H1 (cell line): Measurements from ENCODE around the gene RDH11. TPM values are rescaled to one million over a fixed set of nuclear protein-coding genes. Genes with fewer than 3 reads are reported as not detected.

Source experiments
- CTCF ChIA-PET: fragments of 300-600 bp; sonication (Branson Sonifier 250); formaldehyde crosslinking; loops from one replicate; lab custom pipeline; 2021; ENCODE audit not compliant: partially characterized antibody; lab: Charles Lee
- POLR2A ChIA-PET: fragments of 300-600 bp; sonication (Branson Sonifier 250); formaldehyde crosslinking; loops from one replicate; lab custom pipeline; 2021; ENCODE audit warnings: inconsistent platforms; ENCODE audit not compliant: partially characterized antibody; lab: Charles Lee
- DNase-seq, 2 experiments: peaks; one replicate each; pipeline versions ENCODE4 v3.0.0 to v3.0.0-alpha.2; 2010 to 2022; ENCODE audit warnings: low spot score in 2 of 2, low read depth in 1 of 2, mixed read lengths in 1 of 2
- FAIRE-seq: peaks from 2 replicates; lab custom pipeline; 2011; peaks lifted over from hg19 to GRCh38; lab: Jason Lieb, UNC
- H2AFZ ChIP-seq: 2 replicates; pipeline ENCODE4 v1.8.1; 2012; ENCODE audit warnings: low read length, inconsistent platforms
- H2AK5ac ChIP-seq: 2 replicates; pipeline ENCODE4 v1.6.1; 2013; ENCODE audit warnings: low read depth, low read length
- H2BK120ac ChIP-seq: replicated peaks from 2 replicates; pipeline ENCODE3; 2013; ENCODE audit warnings: low read depth, low read length, inconsistent platforms
- H2BK12ac ChIP-seq: 2 replicates; pipeline ENCODE4 v1.6.1; 2013; ENCODE audit warnings: low read depth, low read length
- H2BK15ac ChIP-seq: 2 replicates; pipeline ENCODE4 v1.6.1; 2013; ENCODE audit warnings: low read length
- H2BK20ac ChIP-seq: 2 replicates; pipeline ENCODE4 v1.6.1; 2013; ENCODE audit warnings: low read length
- H2BK5ac ChIP-seq: 2 replicates; pipeline ENCODE4 v1.6.1; 2013; ENCODE audit warnings: low read depth, low read length
- H3K14ac ChIP-seq: 2 replicates; pipeline ENCODE4 v1.6.1; 2013; ENCODE audit warnings: inconsistent platforms; ENCODE audit not compliant: insufficient read length
- H3K18ac ChIP-seq: 2 replicates; pipeline ENCODE4 v1.6.1; 2013; ENCODE audit warnings: low read length; ENCODE audit errors: extremely low read depth
- H3K23ac ChIP-seq: 2 replicates; pipeline ENCODE4 v1.6.1; 2013; ENCODE audit warnings: inconsistent platforms; ENCODE audit not compliant: insufficient read length
- H3K23me2 ChIP-seq: 2 replicates; pipeline ENCODE4 v1.6.1; 2013; ENCODE audit warnings: low read depth, low read length
- H3K27ac ChIP-seq: 2 replicates; pipeline ENCODE4 v1.6.1; 2011; ENCODE audit warnings: low read depth, low read length, inconsistent platforms
- H3K27me3 ChIP-seq, 4 experiments: replicated peaks in 1 of 4; 1 replicate in 1 of 4; 2 replicates in 3 of 4; pipeline versions ENCODE4 v1.6.1 to v1.8.1; 2011 to 2013; ENCODE audit warnings: low read length in 3 of 4, mild to moderate bottlenecking in 3 of 4, inconsistent platforms in 2 of 4, mixed read lengths in 2 of 4, moderate library complexity in 1 of 4; ENCODE audit not compliant: control insufficient read depth in 3 of 4, insufficient read depth in 3 of 4; ENCODE audit errors: extremely low read depth in 1 of 4
- H3K36me3 ChIP-seq, 4 experiments: 2 replicates each; pipeline versions ENCODE4 v1.6.1 to v1.8.1; 2011 to 2013; ENCODE audit warnings: mild to moderate bottlenecking in 4 of 4, low read length in 3 of 4, moderate library complexity in 2 of 4, control low read depth in 1 of 4, inconsistent platforms in 1 of 4; ENCODE audit not compliant: insufficient read depth in 4 of 4, control insufficient read depth in 2 of 4
- H3K4ac ChIP-seq: replicated peaks from 2 replicates; pipeline ENCODE3; 2013; ENCODE audit warnings: low read length, low read depth, mixed read lengths, inconsistent platforms; ENCODE audit not compliant: insufficient read length
- H3K4me1 ChIP-seq, 4 experiments: replicated peaks in 1 of 4; 1 replicate in 1 of 4; 2 replicates in 3 of 4; pipeline versions ENCODE4 v1.6.1 to v1.8.1; 2011 to 2013; ENCODE audit warnings: low read length in 3 of 4, inconsistent platforms in 2 of 4, mixed read lengths in 1 of 4; ENCODE audit not compliant: insufficient read depth in 4 of 4, control insufficient read depth in 3 of 4
- H3K4me2 ChIP-seq, 2 experiments: 2 replicates each; pipeline versions ENCODE4 v1.6.1 to v1.8.1; 2011 to 2013; ENCODE audit warnings: low read depth in 2 of 2, low read length in 2 of 2, control low read depth in 1 of 2, inconsistent platforms in 1 of 2, mild to moderate bottlenecking in 1 of 2; ENCODE audit not compliant: insufficient read depth in 1 of 2
- H3K4me3 ChIP-seq, 4 experiments: fragments of 200-600, 300-600 bp in 1 of 4; sonication (generic), shearing (Covaris generic), sonication (Bioruptor Twin) in 1 of 4; 2 replicates each; pipeline versions ENCODE4 v1.5.1 to v1.8.1; 2011 to 2016; ENCODE audit warnings: low read length in 4 of 4, low read depth in 3 of 4, control low read depth in 2 of 4, inconsistent platforms in 2 of 4, mild to moderate bottlenecking in 2 of 4, mixed read lengths in 1 of 4, moderate library complexity in 1 of 4; ENCODE audit not compliant: insufficient read depth in 2 of 4; ENCODE audit errors: extremely low read depth in 1 of 4
- H3K56ac ChIP-seq: replicated peaks from 2 replicates; pipeline ENCODE3; 2013; ENCODE audit warnings: low read depth, mild to moderate bottlenecking, mixed read lengths, low read length, inconsistent platforms; ENCODE audit not compliant: insufficient read length
- H3K79me1 ChIP-seq: 2 replicates; pipeline ENCODE4 v1.6.1; 2013; ENCODE audit warnings: low read depth, low read length, control low read depth
- H3K79me2 ChIP-seq, 2 experiments: 2 replicates each; pipeline versions ENCODE4 v1.6.1 to v1.8.1; 2012 to 2013; ENCODE audit warnings: low read length in 2 of 2, mild to moderate bottlenecking in 2 of 2, inconsistent platforms in 1 of 2; ENCODE audit not compliant: insufficient read depth in 2 of 2, control insufficient read depth in 1 of 2
- H3K9ac ChIP-seq, 4 experiments: replicated peaks in 1 of 4; 1 replicate in 1 of 4; 2 replicates in 3 of 4; pipeline versions ENCODE4 v1.6.1 to v1.8.1; 2011 to 2013; ENCODE audit warnings: low read depth in 3 of 4, low read length in 3 of 4, control low read depth in 2 of 4, mild to moderate bottlenecking in 2 of 4, moderate library complexity in 2 of 4, inconsistent platforms in 1 of 4; ENCODE audit errors: extremely low read depth in 1 of 4
- H3K9me3 ChIP-seq, 2 experiments: 2 replicates each; pipeline versions ENCODE4 v1.6.1 to v1.8.1; 2012 to 2013; ENCODE audit warnings: mild to moderate bottlenecking in 2 of 2, moderate library complexity in 2 of 2, control low read depth in 1 of 2, inconsistent platforms in 1 of 2, low read depth in 1 of 2, low read length in 1 of 2, mixed read lengths in 1 of 2; ENCODE audit not compliant: insufficient read depth in 2 of 2
- H4K20me1 ChIP-seq, 2 experiments: replicated peaks in 1 of 2; 2 replicates each; pipeline versions ENCODE3 to v1.8.1; 2011 to 2013; ENCODE audit warnings: inconsistent platforms in 2 of 2, low read length in 2 of 2, mild to moderate bottlenecking in 1 of 2; ENCODE audit not compliant: insufficient read depth in 2 of 2, control insufficient read depth in 1 of 2
- H4K5ac ChIP-seq: 2 replicates; pipeline ENCODE4 v1.6.1; 2013; ENCODE audit warnings: low read length, low read depth, mixed read lengths, inconsistent platforms; ENCODE audit not compliant: insufficient read length
- H4K8ac ChIP-seq: 2 replicates; pipeline ENCODE4 v1.8.0; 2013; ENCODE audit warnings: mild to moderate bottlenecking, moderate library complexity, low read length, inconsistent platforms; ENCODE audit not compliant: insufficient read depth; ENCODE audit errors: extremely low read depth
- H4K91ac ChIP-seq: replicated peaks from 2 replicates; pipeline ENCODE3; 2013; ENCODE audit warnings: low read length, mixed read lengths, inconsistent platforms; ENCODE audit not compliant: insufficient read length
- CREB1 ChIP-seq: IDR thresholded peaks from 2 replicates; pipeline ENCODE4 v1.6.1; 2012; ENCODE audit warnings: inconsistent platforms
- POLR2AphosphoS5 ChIP-seq: IDR thresholded peaks from 2 replicates; pipeline ENCODE4 v1.6.1; 2011; ENCODE audit warnings: low read depth, low read length
- RAD21 ChIP-seq, 2 experiments: IDR thresholded peaks in 1 of 2; conservative IDR thresholded peaks in 1 of 2; 2 replicates each; pipeline ENCODE4 v1.6.1; 2011; ENCODE audit warnings: low read depth in 2 of 2, low read length in 2 of 2, improper control_type of control experiment in 1 of 2, inconsistent platforms in 1 of 2, mild to moderate bottlenecking in 1 of 2, moderate library complexity in 1 of 2
- SAP30 ChIP-seq: fragments of 300-600 bp; sonication (generic); IDR thresholded peaks from 2 replicates; pipeline ENCODE4 v1.7.1; 2012; ENCODE audit warnings: low read length, moderate library complexity, mild to moderate bottlenecking, inconsistent platforms; ENCODE audit not compliant: insufficient read depth, insufficient replicate concordance
- SUZ12 ChIP-seq: fragments of 200-600 bp; sonication (generic); IDR thresholded peaks from 2 replicates; pipeline ENCODE4 v1.6.1; 2012; ENCODE audit warnings: mild to moderate bottlenecking, inconsistent platforms, low read length, moderate library complexity, mixed read lengths
- WGBS, 2 experiments: shearing (Covaris generic) in 1 of 2; methylation state at CpG; one replicate each; pipeline versions ENCODE4 v1.1.6 to v1.1.7; 2013 to 2015; ENCODE audit warnings: low lambda C conversion rate in 2 of 2, mixed read lengths in 2 of 2, inconsistent platforms in 1 of 2, low coverage in 1 of 2, missing lambda C conversion rate in 1 of 2; ENCODE audit not compliant: insufficient replicate concordance in 2 of 2, insufficient coverage in 1 of 2, insufficient read length in 1 of 2; ENCODE audit errors: extremely low coverage in 1 of 2, missing lambda C conversion rate in 1 of 2; 5-methylcytosine and 5-hydroxymethylcytosine counted together
- polyA plus RNA-seq, 7 experiments: library from polyadenylated mRNA; depleted of rRNA in 3 of 7; stranded (reverse) in 5 of 7; unstranded in 2 of 7; fragments of >200 nt in 5 of 7; fragments of 200-250 nt in 2 of 7; gene quantifications; 1 replicate in 5 of 7; 2 replicates in 1 of 7; 4 replicates in 1 of 7; pipeline versions ENCODE4 v1.2.1 to v1.2.3, GENCODE V29; 2011 to 2013; ENCODE audit warnings: missing spikeins in 2 of 7, mixed read lengths in 2 of 7
- total RNA-seq: library from RNA; stranded (reverse); fragmentation: NEBNext Ultra II Directional; extraction: Animal tissue kit (Norgen Biotek cat#: 25700); gene quantifications from 2 replicates; pipeline ENCODE4 v1.2.1, GENCODE V29; 2021
- TF ChIP-seq, protein P1 (sequence below), 3 experiments: IDR thresholded peaks; 1 replicate in 2 of 3; 2 replicates in 1 of 3; pipeline versions ENCODE4 v1.5.1 to v1.6.1; 2011; ENCODE audit warnings: low read length in 3 of 3, mild to moderate bottlenecking in 3 of 3, inconsistent platforms in 2 of 3, low read depth in 1 of 3, moderate library complexity in 1 of 3; ENCODE audit not compliant: insufficient read depth in 1 of 3; ENCODE audit errors: control extremely low read depth in 1 of 3

Gene RDH11
- total and polyA plus RNA-seq, 2 of the 8 experiments (the other 6 are each of a cell fraction or from before 2014, with no cell fraction given), result 104 to 117 TPM

- Histone ChIP-seq H4K8ac (no peak overlapping the region), H3K9me3 (no peaks in the 10 kb centered on the region), H3K9ac (no peak overlapping the region), H3K23ac (no peak overlapping the region), H3K4me2 (no peak overlapping the region), H3K14ac (no peak overlapping the region), H3K36me3 (no peaks in the 10 kb centered on the region), H3K79me1 (no peaks in the 10 kb centered on the region), H3K27me3 (no peaks in the 10 kb centered on the region), H3K18ac (no peak overlapping the region), H3K23me2 (no peaks in the 10 kb centered on the region), H2BK5ac (no peak overlapping the region), H3K4me1 (peaks cover 0 to 3% (median under 1%) of the 10 kb centered on the region in 4 experiments; a peak in 2 of 7 replicates), H2AFZ (peak overlapping the region; percentile 89), H4K5ac (no peak overlapping the region), H2AK5ac (no peak overlapping the region), H4K91ac (no peak overlapping the region), H2BK15ac (no peak overlapping the region), H3K4me3 (no peak overlapping the region), H3K27ac (no peak overlapping the region), H2BK20ac (no peak overlapping the region), H2BK120ac (no peak overlapping the region), H2BK12ac (no peak overlapping the region)
- 68% methylated on average over 3 of the region's 3 CpGs; no CpG with 5 or more reads in 1 of the 2 experiments for WGBS, 2 experiments
- no peak for DNase-seq
- TF ChIP-seq, protein P1, sequence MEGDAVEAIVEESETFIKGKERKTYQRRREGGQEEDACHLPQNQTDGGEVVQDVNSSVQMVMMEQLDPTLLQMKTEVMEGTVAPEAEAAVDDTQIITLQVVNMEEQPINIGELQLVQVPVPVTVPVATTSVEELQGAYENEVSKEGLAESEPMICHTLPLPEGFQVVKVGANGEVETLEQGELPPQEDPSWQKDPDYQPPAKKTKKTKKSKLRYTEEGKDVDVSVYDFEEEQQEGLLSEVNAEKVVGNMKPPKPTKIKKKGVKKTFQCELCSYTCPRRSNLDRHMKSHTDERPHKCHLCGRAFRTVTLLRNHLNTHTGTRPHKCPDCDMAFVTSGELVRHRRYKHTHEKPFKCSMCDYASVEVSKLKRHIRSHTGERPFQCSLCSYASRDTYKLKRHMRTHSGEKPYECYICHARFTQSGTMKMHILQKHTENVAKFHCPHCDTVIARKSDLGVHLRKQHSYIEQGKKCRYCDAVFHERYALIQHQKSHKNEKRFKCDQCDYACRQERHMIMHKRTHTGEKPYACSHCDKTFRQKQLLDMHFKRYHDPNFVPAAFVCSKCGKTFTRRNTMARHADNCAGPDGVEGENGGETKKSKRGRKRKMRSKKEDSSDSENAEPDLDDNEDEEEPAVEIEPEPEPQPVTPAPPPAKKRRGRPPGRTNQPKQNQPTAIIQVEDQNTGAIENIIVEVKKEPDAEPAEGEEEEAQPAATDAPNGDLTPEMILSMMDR (IDR thresholded peaks at IDR 0.05; ENCODE audit: control extremely low read depth in 1 of 3, insufficient read depth in 1 of 3, low read depth in 1 of 3, low read length in 3 of 3), result peak; percentile 33 to 65 (median 37); a peak in 3 of 4 replicates
- TF ChIP-seq POLR2AphosphoS5 (no peak), CREB1 (0 out of 2 replicates have a peak, but pooled peaks have one; percentile 48), RAD21 (IDR thresholded peaks at IDR 0.05 in 1 of 2, conservative IDR thresholded peaks at IDR 0.05 in 1 of 2; ENCODE audit: low read depth in 2 of 2, low read length in 2 of 2) (peak; percentile 14 to 23; a peak in 3 of 4 replicates), SAP30 (no peak), SUZ12 (no peak)
- TF ChIP-seq, all 59 proteins: peak for 3
- H3K79me2 ChIP-seq, result no peaks in the 10 kb centered on the region
- ChIA-PET POLR2A (interaction anchor here (1.4 kb wide), 2 partner anchors 8 to 23 kb away, joined by 4 read pairs; no protein-coding TSS in a partner anchor), CTCF (interaction anchor here (0.6 to 2.5 kb wide), 5 partner anchors 12 to 1332 kb away, joined by 3 to 9 read pairs (median 3); no protein-coding TSS in a partner anchor)
- H3K4ac ChIP-seq, result no peak overlapping the region
- no peaks in the 10 kb centered on the region for H4K20me1 ChIP-seq
- H3K56ac ChIP-seq, result no peak overlapping the region
- peak; percentile 91 for FAIRE-seq
Observed at GRCh38 chr14:67734675-67735074, 39.1 kb upstream of the RDH11 start.
